Measurements from ENCODE around the gene GTF3C4. TPM values are rescaled to one million over a fixed set of nuclear protein-coding genes. Genes with fewer than 3 reads are reported as not detected.

Gene GTF3C4
- total RNA-seq, 1 experiment from 2014 or later: 40.8 TPM

GRCh38 chr9:132634327-132634726, 35.9 kb upstream of the GTF3C4 start:
- no peak overlapping the region for H3K27ac ChIP-seq (ENCODE audit: low read depth, low read length, poor library complexity, severe bottlenecking)
- TF ChIP-seq EZH2 (IDR thresholded peaks at IDR 0.05; ENCODE audit: borderline replicate concordance, low read depth, low read length, poor library complexity, severe bottlenecking): no peak
- TF ChIP-seq, protein P1, sequence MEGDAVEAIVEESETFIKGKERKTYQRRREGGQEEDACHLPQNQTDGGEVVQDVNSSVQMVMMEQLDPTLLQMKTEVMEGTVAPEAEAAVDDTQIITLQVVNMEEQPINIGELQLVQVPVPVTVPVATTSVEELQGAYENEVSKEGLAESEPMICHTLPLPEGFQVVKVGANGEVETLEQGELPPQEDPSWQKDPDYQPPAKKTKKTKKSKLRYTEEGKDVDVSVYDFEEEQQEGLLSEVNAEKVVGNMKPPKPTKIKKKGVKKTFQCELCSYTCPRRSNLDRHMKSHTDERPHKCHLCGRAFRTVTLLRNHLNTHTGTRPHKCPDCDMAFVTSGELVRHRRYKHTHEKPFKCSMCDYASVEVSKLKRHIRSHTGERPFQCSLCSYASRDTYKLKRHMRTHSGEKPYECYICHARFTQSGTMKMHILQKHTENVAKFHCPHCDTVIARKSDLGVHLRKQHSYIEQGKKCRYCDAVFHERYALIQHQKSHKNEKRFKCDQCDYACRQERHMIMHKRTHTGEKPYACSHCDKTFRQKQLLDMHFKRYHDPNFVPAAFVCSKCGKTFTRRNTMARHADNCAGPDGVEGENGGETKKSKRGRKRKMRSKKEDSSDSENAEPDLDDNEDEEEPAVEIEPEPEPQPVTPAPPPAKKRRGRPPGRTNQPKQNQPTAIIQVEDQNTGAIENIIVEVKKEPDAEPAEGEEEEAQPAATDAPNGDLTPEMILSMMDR (conservative IDR thresholded peaks at IDR 0.05; ENCODE audit: low read depth, low read length): no peak
- no peaks in the 10 kb centered on the region for H3K27me3 ChIP-seq (replicated peaks; ENCODE audit: insufficient read depth, low read depth, low read length, poor library complexity)
- no peaks in the 10 kb centered on the region for H3K4me1 ChIP-seq (ENCODE audit: insufficient read depth, low read length, poor library complexity, severe bottlenecking)
- intact Hi-C loops (cut with micrococcal nuclease; ENCODE audit: unreplicated experiment): no loop called here
- POLR2A ChIA-PET (ENCODE audit: low non-redundant PET): no interaction called here
- no peaks in the 10 kb centered on the region for H3K9me3 ChIP-seq (ENCODE audit: low read depth, low read length, poor library complexity, severe bottlenecking)
- H3K4me3 ChIP-seq (ENCODE audit: low read depth, low read length, poor library complexity, severe bottlenecking): no peak overlapping the region
- no TSS peak for BruUV-seq (replicated peaks)
- CTCF ChIA-PET: no interaction called here
- no peak for DNase-seq (ENCODE audit: low spot score)
- H3K36me3 ChIP-seq (ENCODE audit: insufficient read depth, low read length, poor library complexity, severe bottlenecking): peaks cover 37% of the 10 kb centered on the region

DNA sequence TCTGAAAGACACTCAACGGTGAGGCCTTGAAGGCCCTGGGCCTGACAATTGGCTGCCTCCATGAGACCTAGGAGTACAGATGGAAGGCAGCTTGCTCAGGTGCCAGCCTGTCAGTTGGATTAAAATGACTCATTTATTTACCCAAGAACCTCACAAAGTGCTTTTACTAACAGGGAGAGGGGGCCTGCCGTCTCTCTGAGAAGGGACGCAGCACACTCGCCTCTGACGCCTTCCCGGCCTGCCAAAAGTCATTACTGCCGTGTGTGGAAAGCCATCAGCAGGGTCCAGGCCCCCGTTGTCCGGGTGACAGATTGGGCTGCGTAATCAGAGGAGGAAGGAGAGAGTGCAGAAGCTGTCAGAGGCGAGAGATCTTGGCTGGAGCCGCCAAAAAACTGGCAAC, 32.9 kb upstream of the GTF3C4 start:
- Histone ChIP-seq H3K27ac (ENCODE audit: low read depth, low read length, poor library complexity, severe bottlenecking) (no peak overlapping the region), H3K4me3 (ENCODE audit: low read depth, low read length, poor library complexity, severe bottlenecking) (no peak overlapping the region), H3K4me1 (ENCODE audit: insufficient read depth, low read length, poor library complexity, severe bottlenecking) (no peaks in the 10 kb centered on the region), H3K27me3 (replicated peaks; ENCODE audit: insufficient read depth, low read depth, low read length, poor library complexity) (no peaks in the 10 kb centered on the region), H3K9me3 (ENCODE audit: low read depth, low read length, poor library complexity, severe bottlenecking) (no peaks in the 10 kb centered on the region), H3K36me3 (ENCODE audit: insufficient read depth, low read length, poor library complexity, severe bottlenecking) (peaks cover 31% of the 10 kb centered on the region)
- ChIA-PET POLR2A (ENCODE audit: low non-redundant PET) (no interaction called here), CTCF (no interaction called here)
- no peak for TF ChIP-seq EZH2 (IDR thresholded peaks at IDR 0.05; ENCODE audit: borderline replicate concordance, low read depth, low read length, poor library complexity, severe bottlenecking)
- TF ChIP-seq, protein P1 (conservative IDR thresholded peaks at IDR 0.05; ENCODE audit: low read depth, low read length): no peak
- BruUV-seq (replicated peaks): no TSS peak
- no peak for DNase-seq (ENCODE audit: low spot score)
- intact Hi-C loops (cut with micrococcal nuclease; ENCODE audit: unreplicated experiment): no loop called here

- no peak overlapping the region for H3K27ac ChIP-seq (ENCODE audit: low read depth, low read length, poor library complexity, severe bottlenecking)
- ChIA-PET CTCF (no interaction called here), POLR2A (ENCODE audit: low non-redundant PET) (no interaction called here)
- H3K27me3 ChIP-seq (replicated peaks; ENCODE audit: insufficient read depth, low read depth, low read length, poor library complexity): no peaks in the 10 kb centered on the region
- peaks cover 28% of the 10 kb centered on the region for H3K36me3 ChIP-seq (ENCODE audit: insufficient read depth, low read length, poor library complexity, severe bottlenecking)
- H3K9me3 ChIP-seq (ENCODE audit: low read depth, low read length, poor library complexity, severe bottlenecking): no peaks in the 10 kb centered on the region
- no peak for DNase-seq (ENCODE audit: low spot score)
- TF ChIP-seq EZH2 (IDR thresholded peaks at IDR 0.05; ENCODE audit: borderline replicate concordance, low read depth, low read length, poor library complexity, severe bottlenecking): no peak
- TF ChIP-seq, protein P1 (conservative IDR thresholded peaks at IDR 0.05; ENCODE audit: low read depth, low read length): no peak
- BruUV-seq (replicated peaks): no TSS peak
- intact Hi-C loops (cut with micrococcal nuclease; ENCODE audit: unreplicated experiment): no loop called here
- H3K4me3 ChIP-seq (ENCODE audit: low read depth, low read length, poor library complexity, severe bottlenecking): no peak overlapping the region
- no peaks in the 10 kb centered on the region for H3K4me1 ChIP-seq (ENCODE audit: insufficient read depth, low read length, poor library complexity, severe bottlenecking)
Measured at GRCh38 chr9:132637801-132638200, 32.5 kb upstream of the GTF3C4 start.

All from A673 (cell line).